ENCODE results near the gene LMAN2L. TPM values are rescaled to one million over a fixed set of nuclear protein-coding genes. Genes with fewer than 3 reads are reported as not detected.

LMAN2L gene
- total RNA-seq, 1 donor from 2014 or later = 8.8 TPM

DNA sequence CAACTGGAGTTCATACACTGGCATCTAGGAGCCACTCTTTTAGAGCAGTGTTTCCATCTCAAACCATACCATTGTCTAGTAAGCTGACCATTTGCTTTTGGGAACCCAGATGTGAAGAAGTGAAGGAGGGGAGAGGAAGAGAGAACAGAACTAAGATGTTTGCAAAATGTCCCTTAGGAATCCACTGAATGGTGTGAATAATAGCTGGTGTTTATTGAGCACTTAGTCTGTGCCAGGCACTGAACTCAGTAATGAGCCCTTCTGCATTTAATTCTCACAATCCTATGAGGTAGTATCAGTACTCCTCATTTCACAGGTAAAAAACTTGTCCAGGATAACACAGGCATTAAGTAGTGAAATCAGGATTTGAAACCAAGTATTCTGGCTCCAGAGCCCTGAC is 23.5 kb downstream of the LMAN2L start:
- intact Hi-C loops (cut with micrococcal nuclease) = no loop called here

DNA sequence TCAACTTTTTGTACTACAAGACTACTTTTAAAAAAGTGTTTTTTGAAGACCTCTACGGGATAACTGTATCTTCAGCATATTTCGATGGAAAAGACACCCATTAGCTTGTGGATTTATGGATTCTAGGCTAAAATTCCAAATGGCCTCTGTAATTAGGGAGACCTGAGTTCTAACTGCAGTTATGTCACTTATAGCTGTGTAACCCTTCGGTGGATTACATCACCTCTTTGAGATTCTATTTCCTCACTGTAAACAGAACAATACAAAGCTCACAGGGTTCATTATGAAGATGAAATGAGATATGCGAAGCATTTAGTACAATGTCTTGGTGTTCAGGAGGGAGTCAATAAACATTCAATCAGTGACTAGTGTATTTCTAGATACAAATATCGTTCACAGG is 24.2 kb downstream of the LMAN2L start:
- intact Hi-C loops (cut with micrococcal nuclease) = no loop called here

DNA sequence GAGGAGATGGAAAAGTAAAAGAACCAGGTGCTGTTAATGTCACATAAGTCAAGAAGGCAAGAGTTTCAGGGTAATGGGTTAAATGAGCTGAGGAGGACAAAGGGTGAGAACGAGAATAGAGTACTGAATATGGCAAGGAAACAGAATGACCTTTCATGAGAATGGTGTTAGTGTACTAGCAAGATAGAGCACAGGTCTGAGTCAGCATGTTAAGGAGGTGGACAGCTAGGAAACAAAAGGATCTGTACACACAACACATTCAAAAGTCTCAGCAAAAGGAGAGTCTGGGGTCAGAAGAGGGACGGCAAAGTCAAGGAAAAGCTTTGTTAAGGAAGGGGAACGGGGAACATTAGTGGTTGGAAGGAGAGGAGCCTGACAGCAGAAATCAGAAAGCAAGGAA is 28.9 kb downstream of the LMAN2L start:
- intact Hi-C loops (cut with micrococcal nuclease) = no loop called here

DNA sequence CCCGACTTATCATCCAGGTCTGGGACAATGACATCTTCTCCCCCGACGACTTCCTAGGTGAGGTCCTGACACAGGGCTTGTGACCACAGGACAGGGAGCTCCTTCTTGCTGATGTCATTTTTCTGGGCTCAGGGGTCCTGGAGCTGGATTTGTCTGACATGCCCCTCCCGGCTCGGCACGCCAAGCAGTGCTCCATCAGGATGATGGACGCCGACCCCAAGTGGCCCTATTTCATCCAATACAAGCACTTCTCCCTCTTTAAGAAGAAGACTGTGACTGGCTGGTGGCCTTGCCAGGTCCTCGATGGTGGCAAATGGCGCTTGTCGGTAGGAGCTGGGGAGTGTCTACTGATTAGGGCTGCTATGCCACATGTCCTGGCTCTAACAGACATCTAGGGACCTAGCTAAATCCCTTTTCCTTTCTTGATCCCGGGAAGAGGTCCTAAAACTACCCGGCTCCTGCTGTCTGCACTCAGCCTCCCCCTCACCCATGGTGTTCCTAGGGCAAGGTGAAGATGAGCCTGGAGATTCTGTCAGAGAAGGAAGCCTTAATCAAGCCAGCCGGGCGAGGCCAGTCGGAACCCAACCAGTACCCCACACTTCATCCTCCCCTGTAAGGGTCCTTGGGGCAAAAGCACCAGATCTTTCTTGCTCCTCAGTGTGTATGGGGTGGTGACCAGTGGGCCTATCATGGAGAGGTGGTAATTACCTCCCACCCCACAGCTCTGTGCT is 36.7 kb downstream of the LMAN2L start:
- intact Hi-C loops (cut with micrococcal nuclease) = no loop called here

DNA sequence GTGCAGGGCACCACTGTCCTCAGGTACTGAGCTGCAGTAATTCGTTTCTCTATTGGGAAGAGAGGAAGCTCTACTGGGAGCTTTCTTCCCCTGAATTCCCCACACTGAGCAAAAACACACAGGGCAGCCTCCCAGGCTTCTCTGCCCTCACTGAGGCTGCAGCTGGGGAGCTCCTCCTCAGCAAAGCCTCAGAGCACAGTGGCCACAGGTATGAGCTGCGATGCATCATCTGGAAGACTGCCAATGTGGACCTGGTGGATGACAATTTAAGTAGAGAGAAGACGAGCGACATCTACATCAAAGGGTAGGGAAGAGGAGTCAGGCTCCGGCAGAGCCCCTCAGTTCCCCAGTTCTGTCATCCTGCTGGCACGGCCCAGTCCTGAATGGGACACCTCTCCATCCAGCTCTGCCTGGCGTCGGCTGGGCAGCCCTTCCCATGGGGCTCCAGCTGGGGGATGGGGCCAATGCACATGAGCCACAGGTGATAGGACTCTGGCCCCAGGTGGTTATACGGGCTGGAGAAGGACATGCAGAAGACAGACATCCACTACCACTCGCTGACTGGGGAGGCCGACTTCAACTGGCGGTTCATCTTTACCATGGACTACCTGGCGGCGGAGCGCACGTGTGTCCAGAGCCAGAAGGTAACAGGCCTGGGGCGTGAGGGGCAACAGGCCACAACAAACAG is 37.6 kb downstream of the LMAN2L start:
- intact Hi-C loops (cut with micrococcal nuclease) = no loop called here

DNA sequence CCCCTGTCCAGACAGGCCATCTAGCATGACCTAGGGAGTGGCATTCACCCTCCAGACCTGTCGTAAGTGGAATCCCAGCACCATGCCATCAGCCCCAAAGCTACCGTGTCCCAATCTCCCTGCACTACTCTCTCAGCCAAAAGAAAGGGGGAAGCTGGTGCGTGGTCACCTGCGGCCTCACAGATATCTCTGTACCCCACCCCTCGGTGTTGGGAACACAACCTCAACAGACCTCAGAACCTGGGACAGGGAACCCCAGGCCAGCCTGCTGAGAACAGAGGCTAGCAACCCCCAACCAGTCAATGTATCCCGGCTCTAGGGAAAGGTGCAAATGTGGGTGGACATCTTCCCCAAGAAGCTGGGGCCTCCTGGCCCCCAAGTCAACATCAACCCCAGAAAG is 38.2 kb downstream of the LMAN2L start:
- intact Hi-C loops (cut with micrococcal nuclease) = no loop called here

DNA sequence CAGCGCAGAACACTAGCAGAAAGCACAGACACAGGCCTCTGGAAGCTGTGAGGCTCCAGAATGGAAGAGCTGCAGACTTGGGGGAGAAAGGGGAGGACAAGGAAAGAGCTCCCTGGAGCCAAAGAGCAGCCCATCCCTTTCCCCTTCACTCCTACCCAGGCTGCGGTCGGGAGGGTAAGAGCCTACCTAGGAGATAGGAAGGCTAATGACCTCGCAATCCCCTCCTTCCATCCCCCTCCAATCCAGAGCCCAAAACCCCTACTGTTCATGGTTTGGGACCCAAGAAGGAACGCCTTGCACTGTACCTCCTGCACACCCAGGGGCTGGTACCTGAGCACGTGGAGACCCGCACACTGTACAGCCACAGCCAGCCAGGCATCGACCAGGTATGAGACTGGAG is 39.8 kb downstream of the LMAN2L start:
- intact Hi-C loops (cut with micrococcal nuclease) = no loop called here

DNA sequence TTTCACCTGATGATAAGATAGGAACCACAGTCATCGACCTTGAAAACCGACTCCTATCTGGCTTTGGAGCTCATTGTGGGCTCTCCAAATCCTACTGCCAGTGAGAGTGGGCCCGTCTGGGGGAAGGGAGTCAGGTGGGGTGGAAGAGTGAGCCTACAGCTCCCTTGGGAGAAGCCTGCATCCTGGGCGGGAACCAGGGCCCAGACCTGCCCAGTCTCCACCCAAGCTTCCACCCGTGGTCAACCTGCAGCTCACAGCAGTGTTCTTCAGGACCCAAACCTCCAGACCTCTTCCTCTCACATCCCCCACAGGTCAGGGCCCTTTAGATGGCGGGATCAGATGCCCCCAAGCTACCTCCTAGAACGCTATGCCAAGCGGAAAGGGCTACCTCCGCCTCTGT is 40.2 kb downstream of the LMAN2L start:
- intact Hi-C loops (cut with micrococcal nuclease) = no loop called here

DNA sequence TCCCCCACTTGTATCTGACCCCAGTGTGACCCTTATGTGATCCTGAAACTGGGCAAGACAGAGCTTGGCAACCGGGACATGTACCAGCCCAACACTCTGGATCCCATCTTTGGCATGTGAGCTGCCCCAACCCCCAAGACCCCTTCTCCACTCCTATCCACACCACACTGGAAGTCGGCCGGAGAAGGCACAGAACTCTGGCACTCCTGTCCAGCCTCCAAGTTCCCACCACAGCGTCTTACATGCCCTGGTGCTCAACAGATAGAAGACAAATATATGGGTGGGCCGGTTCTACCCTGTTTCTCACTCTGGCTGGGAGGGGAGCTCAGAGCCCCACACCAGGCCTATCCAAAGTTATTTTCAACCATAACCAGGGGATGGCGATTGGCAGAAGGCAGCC is 40.8 kb downstream of the LMAN2L start:
- intact Hi-C loops (cut with micrococcal nuclease) = no loop called here

DNA sequence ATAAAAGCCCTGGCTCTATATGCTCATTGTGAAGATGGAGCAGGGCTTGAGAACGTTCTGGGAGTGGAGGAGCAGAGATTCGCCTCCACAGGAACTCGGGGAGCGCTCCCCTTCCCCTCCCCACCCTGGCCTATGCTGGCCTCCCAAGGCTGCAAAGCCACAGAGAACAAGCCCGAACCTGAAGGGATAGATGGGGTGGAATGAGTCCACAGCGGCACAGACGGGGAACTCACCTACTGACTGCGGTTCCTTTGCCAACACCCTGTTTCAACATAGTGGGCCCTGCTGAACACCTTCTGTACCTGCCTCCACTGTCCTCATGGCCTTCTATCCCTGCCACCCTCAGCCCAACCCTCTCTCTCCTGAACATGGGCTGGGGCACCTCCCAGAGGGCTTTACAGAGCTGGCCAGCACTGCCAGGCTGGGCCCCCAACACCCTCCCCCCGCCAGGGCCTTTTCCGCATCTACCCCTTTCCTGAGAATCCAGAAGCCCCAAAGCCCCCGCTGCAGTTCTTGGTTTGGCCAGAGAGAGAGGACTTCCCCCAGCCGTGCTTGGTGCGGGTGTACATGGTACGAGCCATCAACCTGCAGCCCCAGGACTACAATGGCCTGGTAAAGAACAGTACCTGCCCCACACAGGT is 41.5 kb downstream of the LMAN2L start:
- intact Hi-C loops (cut with micrococcal nuclease) = no loop called here

DNA sequence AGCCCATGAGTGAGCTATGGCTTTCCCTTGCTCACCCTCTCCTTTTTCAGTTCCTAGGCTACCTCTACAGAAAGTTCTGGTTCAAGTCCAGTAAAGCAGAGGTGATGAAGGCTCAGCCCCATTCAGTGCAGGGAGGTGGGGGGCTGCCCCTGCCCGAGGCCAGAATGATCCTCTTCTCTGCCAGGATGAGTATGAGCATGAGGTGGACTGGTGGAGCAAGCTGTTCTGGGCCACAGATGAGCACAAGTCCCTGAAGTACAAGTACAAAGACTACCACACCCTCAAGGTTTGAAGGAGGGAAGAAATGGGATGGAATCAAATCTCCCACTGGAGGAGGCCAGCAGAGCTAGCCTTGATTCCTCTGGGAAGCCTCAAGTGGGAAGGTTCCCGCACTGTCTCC is 42.4 kb downstream of the LMAN2L start:
- intact Hi-C loops (cut with micrococcal nuclease) = no loop called here

DNA sequence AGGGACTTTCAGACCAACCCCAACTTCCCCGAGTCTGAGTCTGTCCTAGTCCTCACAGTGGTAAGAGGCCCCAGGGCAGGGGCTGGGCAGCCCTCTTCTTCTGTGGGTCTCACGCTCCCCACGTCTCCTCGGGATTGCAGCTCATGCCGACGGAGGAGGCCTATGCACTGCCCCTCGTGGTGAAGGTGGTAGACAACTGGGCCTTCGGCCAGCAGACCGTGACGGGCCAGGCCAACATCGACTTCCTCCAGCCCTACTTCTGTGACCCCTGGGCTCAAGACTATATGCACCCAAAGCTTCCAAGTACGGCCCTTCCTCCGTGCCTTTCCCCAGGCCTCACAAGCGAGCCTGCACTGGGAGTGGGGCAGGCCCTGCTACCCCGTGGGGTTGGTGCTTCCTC is 44.3 kb downstream of the LMAN2L start:
- intact Hi-C loops (cut with micrococcal nuclease) = no loop called here

DNA sequence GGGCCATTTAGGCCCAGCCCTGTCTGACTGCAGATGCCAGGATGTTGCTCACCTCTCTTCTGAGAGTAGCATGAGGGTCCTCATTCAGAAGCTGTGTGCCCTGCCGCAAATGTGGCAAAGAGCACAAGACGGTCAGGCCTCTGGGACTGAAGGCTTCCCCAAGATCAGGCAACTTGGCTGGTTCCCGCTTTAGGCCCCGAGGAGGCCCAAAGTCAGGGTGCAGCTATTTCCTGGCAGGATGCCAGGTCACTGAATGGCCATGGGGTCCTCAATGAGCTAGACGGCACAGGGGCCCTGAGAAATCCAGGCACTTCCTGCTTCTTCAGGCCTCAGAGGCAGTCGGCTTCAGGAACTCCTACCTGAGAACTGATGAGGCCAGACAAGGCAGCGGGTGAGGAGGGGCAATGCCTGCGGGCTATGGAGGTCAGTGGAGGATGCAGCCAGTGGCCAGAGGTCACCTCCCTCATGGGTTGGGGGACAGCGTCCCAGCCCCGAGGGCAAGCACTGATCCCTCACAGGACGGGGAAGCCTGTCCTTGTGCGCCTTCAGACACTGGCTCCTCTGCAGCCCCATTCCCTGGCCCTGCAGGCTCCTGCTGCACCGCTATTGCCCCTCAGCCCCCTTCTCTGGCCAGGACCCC is 44.9 kb downstream of the LMAN2L start:
- intact Hi-C loops (cut with micrococcal nuclease) = no loop called here

DNA sequence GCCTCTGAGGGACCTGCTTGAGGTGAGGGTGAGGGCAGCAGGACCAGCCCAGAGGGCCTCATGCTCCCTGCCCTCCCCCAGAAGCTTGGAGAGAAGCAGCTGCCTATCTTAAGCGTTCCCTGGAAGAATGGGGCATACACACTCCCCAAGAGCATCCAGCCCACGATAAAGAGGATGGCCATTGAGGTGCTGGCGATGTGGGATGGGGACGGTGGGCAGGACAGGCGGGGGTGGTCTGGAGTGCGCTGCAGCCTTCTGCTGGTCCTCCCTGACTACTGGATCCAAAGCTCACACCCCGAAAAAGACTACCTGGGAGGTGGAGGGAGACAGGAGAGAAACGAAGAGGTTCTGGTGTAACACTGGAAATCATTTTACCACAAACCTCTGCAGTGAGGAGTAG is 45.6 kb downstream of the LMAN2L start:
- intact Hi-C loops (cut with micrococcal nuclease) = no loop called here

DNA sequence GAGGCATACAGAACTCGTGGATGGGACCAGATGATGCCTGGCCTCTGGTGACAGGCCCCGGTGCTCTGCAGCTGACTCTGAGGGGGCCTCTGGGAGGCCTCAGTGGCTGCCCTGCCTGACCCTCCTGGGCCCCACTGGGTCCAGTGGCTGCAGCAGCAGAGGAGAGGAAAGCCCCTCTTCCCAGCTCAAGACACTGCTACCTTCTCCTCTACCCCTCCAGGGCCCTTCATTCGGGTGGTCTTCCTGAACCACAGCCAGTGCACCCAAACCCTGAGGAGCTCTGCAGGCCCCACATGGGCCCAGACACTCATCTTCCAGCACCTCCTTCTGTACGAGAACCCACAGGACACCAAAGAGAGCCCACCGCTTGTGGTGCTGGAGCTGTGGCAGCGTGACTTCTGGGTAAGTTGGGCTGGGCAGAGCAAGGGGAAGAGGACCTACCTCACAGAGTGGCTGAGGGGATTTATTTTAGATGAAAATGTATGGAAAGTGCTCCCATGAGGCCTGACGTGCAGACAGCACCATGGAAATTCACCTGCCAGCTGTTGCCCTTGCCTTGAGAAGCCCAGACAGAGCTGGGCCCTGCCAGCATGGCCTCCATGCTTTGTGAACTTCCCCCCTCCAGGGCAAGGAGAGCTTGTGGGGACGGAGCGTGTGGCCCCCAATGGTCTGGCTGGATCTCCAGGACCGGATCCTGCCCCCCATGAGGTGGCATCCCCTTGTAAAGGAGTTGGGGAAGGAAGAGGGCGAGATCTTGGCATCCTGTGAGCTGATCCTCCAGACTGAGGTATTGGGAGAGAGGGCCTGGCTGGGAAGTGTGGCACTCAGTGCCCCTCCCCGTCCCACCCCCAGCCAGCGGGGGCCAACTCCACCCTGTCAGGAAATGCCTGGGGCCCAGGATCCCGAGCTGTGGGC is 46.3 kb downstream of the LMAN2L start:
- intact Hi-C loops (cut with micrococcal nuclease) = no loop called here

DNA sequence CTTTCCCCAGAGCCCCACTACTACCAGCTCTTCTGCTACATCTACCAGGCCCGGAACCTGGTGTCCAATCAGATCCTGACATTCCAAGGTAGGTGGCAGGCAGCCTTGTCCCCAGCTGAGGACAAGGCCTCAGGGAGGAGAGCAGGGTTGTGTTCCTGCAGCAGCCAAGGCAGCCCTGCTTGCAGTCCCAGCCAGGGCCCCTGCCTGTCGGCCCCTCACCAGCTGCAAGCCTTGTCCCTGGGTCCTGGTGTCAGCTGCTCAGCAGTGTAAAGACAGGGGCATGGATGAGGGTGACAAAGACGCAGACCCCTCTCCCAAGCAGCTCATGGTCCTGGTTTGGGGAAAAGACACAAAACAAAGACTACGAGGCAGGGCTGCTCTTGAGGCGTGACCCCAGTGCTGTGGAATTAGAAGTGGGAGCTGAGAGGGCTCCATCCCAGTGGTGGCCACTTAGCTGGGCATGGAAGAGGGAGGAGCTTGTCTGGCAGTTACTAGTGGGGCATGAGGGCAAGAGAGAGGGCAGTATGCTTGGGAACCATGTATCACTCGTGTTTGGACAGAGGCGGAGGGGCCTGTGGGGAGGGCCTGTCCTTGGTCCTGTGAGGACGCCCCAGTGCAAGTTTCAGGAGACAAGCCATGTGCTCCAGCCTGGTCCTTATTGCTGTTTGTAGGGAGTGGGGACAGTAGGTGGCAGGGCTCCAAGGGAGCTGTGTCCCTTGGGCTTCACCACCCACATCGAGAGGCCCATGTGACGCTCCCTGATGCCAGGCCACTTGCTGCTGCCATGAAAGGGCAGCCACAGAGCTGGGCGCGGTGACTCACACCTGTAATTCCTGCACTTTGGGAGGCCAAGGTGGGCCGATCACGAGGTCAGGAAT is 47.5 kb downstream of the LMAN2L start:
- intact Hi-C loops (cut with micrococcal nuclease) = no loop called here

DNA sequence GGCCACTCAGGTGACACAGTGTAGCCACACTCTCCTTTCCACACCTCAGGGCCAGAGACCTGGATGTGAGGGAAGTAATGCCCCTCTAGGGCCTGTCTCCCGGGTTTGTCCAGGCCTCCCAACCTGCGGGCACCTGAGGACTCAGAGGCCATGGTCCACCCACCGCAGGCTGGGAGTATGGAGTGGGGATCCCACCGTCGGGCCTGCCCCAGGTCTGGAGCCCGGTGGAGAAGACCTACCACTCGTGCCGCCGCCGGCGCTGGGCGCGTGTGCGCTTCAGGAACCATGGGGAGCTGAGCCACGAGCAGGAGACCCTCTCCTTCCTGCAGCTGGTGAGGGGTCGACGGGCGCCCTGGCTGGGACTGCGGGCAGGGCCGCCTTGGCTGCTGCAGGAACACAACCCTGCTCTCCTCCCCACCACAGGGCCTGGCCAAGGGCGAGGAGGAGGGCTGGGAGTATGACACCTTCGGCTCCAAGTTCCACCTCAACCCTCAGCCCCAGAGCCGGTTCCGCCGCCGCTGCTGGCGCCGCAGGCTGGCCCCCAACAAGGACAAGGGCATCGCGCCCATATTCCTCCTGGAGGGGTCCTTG is 48.7 kb downstream of the LMAN2L start:
- intact Hi-C loops (cut with micrococcal nuclease) = no loop called here

DNA sequence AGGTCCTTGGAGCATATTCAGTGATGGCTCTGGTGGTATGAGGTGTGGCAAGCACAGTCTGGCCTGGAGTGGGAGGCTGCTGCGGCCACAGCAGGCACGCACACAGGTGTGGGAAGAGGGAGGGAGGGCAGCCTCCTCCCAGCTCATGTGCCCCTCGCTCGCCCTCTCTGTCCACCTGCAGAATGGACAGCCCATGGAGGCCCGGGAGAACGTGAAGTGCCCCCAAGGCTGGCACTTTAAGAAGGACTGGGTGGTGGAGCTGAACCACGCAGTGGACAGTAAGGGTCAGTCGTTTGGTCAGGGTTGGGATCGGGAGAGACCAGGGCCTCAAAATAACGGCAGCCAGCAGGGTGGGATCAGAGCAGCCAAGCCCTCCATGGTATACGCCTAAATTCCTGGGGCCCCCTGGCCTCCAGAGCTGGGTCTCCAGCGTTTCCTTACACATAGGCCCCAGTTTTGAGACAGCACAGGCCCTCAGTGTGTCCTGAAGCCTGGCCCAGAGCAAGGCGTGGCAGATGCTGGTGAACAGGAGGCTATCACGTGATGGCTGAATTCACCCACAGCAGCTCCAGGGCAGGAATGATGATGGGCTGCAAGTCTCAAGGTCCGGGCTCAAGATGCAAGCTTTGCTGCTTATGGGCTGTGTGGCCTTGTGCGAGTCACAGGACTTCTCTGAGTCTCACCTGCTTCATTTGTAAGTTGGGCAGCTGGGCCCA is 49.4 kb downstream of the LMAN2L start:
- intact Hi-C loops (cut with micrococcal nuclease) = no loop called here

DNA sequence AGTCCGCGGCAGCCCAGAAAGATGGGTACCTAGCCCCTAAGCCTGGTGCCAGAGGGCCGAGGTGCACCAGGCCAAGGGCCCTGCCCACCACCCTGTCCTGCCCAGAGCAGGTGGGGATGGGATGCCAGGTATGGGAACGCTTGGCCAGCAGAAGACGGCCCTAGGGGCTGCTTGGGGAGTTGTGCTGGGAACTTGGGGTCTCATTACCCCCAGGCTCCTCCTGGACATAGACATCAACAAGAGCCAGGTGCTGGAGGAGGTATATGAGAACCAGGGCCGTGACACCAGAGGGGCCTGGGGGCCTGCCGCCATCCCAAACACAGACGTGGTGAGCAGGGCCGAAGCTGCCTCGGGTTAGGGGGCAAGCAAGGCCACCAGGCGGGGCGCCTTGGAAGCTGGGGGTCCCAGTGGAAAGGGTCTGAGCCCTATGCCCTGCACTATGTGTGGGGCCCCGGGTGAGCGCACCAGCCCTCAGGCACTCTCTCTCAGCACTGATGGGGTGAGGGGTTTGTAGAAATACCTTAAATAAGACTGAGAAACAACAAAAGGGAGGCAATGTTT is 50.4 kb downstream of the LMAN2L start:
- intact Hi-C loops (cut with micrococcal nuclease) = no loop called here

Data from T-helper 1 cell treated with Interleukin-12 subunit alpha and Interleukin-12 subunit beta and Interleukin-4 antibody, amounts not matched to agents 30 ng/mL and 1 ng/mL, for 36 hours (primary cell).